Adrenal gland (tissue), 5 donors: ENCODE results near the gene GPC5.

Experiments
- CTCF ChIP-seq, 6 experiments: fragments of 450-650 bp in 4 of 6; fragments of 200-600 bp in 2 of 6; sonication (generic) in 1 of 6; IDR thresholded peaks; 1 replicate in 5 of 6; 2 replicates in 1 of 6; pipeline versions ENCODE4 v1.5.1 to v1.8.0; 2016 to 2021; ENCODE audit warnings: antibody characterized with exemption in 6 of 6, mild to moderate bottlenecking in 2 of 6, moderate library complexity in 1 of 6
- POLR2A ChIP-seq, 2 donors: fragments of 450-650 bp; IDR thresholded peaks; one replicate each; pipeline ENCODE4 v1.6.1; 2017; ENCODE audit warnings: antibody characterized with exemption in 2 of 2, mild to moderate bottlenecking in 2 of 2, moderate library complexity in 1 of 2
- donor health status: DM: no; HTN: no; CAD: no.

- TF ChIP-seq CTCF (IDR thresholded peaks at IDR 0.05) = no peak
- no peak for TF ChIP-seq POLR2A (IDR thresholded peaks at IDR 0.05)
Measured at GRCh38 chr13:91986761-91987483, 588.5 kb downstream of the GPC5 start.
